MV-4-11 (cell line): ENCODE measurements around the gene PLCG2.
"Not testable (repeated sequence)": the region's sequence is repeated elsewhere in the genome, so short reads cannot be mapped to it uniquely, and the experiment has no call there.

Experiments
- DNase-seq: peaks from one replicate; lab custom pipeline; 2025; lab: John Stamatoyannopoulos, UW

PLCG2 gene

GRCh38 chr16:81778861-81779535, at the start of gene PLCG2:
Gene PLCG2, plus strand, starts transcription at chr16:81779291. Its CDS starts 6,699 bp downstream, at chr16:81785990.
- peak; percentile 60 for DNase-seq

DNA sequence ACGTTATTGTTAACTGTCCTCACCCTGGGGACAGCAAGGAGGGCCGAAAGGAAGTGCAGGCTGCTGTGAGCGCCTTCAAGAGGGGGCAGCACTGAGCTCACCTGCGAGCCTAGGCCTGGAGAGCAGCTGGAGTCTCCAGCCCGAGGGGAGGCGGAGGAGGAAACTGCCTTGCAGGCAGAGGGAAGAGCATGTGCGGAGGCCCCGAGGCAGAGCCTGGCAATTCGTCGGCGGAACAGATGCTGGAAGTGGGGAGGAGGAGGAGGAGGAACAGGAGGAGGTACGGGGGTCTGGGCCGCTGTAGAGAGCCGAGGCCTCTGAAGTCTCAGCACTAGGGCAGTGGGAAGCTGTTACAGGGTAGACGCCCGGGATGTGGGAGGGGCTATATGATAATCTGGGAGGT, 49.6 kb upstream of the PLCG2 start:
- DNase-seq: no peak

GRCh38 chr16:81730090-81731051, 48.7 kb upstream of the PLCG2 start:
- no peak for DNase-seq

GRCh38 chr16:81731649-81732048, 47.4 kb upstream of the PLCG2 start:
- DNase-seq: no peak

- no peak for DNase-seq
Measured at GRCh38 chr16:81732699-81733098, 46.4 kb upstream of the PLCG2 start.

GRCh38 chr16:81733295-81733694, 45.8 kb upstream of the PLCG2 start:
- no peak for DNase-seq

DNA sequence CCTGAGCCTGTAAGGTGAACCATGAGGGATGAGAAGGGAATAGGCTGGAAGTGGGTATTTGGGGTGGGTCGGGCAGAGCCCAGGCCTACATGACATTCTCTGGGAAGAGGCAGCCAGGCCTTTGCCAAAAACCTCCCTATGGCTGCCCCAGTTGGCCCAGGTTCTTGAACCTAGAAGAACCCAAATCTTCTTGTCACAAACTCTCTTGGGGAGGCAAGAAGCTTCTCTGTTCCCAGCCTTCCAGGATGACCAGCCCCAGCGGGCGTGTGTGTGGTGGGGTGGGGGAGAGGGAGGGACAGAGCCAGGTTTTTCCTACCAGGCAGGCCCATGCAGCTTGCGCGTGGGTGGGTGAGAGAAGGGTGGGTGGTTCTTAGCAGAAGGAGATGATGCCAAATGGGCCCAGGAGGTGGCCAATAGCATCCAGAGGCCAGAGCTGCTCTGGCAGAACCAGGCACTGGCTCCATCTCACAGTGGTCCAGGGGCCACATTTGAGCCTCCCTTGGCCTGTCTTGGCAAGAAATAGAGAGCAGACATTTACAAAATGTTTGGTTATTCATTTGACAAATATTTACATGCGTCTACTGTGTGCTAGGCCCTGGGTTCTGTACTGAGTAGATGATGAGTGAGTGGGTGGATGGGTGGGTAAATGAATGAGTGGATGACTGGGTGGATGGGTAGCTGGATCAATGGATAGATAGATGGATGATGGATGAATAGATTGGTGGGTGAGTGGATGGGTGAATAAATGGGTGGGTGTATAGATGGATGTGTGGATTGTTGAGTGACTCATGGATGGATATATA, 44.3 kb upstream of the PLCG2 start:
- DNase-seq: no peak

- peak; percentile 57 for DNase-seq
Measured at GRCh38 chr16:81737885-81738536, 41.1 kb upstream of the PLCG2 start.

DNA sequence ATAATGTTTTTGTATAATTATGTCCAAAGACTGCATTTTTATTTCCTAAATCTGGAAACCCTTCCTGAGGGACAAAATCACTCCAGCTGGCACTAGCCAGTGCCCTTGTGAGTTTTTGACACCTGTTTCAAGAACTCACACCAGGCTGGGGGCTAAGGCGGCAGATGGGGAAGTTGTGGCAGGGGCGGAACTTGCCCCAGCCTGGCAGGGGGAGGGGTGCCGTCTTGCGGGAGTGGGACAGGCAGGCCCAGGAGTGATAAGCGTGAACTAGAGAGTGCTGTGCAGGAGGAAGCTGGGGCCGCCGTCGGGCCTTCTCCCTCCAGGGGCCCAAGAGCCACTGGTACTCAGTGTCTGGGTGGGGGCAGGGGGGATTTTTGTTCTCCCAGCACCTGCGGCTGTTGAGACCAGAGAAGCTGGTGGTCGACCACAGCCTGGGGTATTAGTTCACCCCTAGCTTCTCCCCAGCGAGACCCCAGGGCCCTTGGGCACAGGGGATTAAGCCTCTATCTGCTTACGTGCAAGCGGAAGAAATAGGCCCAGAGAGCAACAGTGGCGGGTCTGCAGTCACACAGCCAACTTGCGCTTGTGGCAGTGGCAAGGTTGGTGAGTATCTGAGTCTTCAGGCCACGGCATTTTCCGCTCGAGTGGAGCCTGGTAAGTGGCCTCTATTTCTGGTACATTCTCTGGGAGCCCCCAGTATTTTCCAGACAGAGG, 40.2 kb upstream of the PLCG2 start:
- DNase-seq: peak; percentile 88

- DNase-seq: no peak
Measured at GRCh38 chr16:81739503-81739902, 39.6 kb upstream of the PLCG2 start.

GRCh38 chr16:81740169-81740568, 38.9 kb upstream of the PLCG2 start:
- no peak for DNase-seq

- not testable (repeated sequence) for DNase-seq
Measured at GRCh38 chr16:81741430-81741770, 37.7 kb upstream of the PLCG2 start.

DNA sequence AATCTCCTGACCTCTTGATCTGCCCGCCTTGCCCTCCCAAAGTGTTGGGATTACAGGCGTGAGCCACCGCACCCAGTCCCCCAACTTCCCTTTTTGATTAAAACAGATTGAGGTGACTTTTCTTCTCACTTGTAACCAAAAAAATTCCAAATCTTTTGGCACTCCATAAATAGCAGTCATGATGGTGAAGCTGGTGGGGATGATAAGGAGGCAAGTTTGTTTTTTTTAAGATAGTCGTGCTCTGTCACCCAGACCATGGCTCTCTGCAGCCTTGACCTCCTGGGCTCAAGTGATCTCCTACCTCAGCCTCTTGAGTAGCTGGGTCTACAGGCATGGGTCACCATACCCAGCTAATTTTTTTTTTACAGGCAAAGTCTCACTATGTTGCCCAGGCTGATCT, 34.7 kb upstream of the PLCG2 start:
- DNase-seq: no peak

GRCh38 chr16:81744911-81745310, 34.2 kb upstream of the PLCG2 start:
- no peak for DNase-seq

- DNase-seq: peak; percentile 59
Measured at GRCh38 chr16:81745704-81746558, 33.2 kb upstream of the PLCG2 start.

- no peak for DNase-seq
Measured at GRCh38 chr16:81746566-81746965, 32.5 kb upstream of the PLCG2 start.

- DNase-seq: peak; percentile 93
Measured at GRCh38 chr16:81748476-81749198, 30.5 kb upstream of the PLCG2 start.

DNA sequence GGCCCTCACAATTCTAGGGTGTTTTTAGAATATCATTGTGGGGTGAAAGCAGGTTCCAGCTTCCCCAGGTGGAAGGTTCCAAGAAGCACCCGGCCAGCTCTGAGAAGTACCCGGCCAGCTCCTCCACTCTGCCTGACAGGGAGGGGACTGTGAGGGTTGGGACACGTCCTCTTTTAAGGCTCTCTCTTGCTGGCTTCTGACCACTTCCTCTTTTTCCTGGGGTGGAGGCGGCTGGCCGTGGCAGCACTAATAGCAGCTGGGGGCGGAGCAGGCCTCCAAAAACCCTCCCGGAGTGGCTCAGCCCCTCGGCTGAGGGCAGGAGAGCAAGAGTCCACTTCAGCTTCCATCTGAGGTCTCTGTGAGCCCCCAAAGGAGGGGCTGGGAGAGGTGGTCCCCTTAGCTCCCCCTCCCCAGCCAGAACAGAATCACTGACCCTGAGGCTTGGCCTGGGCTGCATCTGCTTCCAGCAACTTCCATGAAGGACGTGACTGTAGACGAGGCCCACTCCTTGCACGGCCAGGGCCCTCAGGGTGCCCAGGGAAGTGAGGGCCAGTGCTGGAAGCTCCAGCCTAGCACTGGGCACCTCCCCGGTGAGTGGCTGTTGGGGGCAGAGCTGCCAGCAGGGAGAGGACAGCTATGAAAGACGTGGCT, 26.7 kb upstream of the PLCG2 start:
- DNase-seq: peak; percentile 96

DNA sequence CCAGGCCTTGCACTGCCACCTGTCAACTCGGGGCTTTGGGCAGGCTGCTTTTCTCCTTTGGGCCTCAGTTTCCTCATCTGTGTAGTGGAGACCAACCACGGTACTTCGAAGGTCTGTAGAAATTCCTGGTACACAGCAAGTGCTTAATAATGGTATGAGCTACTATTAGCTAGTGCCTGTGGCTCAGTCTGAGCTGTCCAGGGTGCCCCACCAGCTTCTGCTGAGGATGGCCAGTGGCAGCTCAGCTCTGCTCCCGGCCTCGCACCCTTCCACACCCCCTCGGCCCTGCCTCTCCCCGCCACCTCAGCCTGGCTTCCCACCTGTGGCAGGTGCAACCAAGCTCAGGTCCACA, 26.2 kb upstream of the PLCG2 start:
- no peak for DNase-seq
